WI38 (cell line): ENCODE results near the gene TRPT1.

Experiments used
- H3K4me3 ChIP-seq: 2 replicates; pipeline ENCODE4 v1.5.1; 2011; ENCODE audit warnings: low read depth, mild to moderate bottlenecking, control low read depth, low read length
- CTCF ChIP-seq: IDR thresholded peaks from 2 replicates; pipeline ENCODE4 v1.5.1; 2012; ENCODE audit warnings: low read depth, mild to moderate bottlenecking, control low read depth, low read length

TRPT1 gene

GRCh38 chr11:64220271-64220670 is 5.7 kb downstream of the TRPT1 start:
- TF ChIP-seq CTCF, result no peak
- no peak overlapping the region for H3K4me3 ChIP-seq

GRCh38 chr11:64219755-64220154 is 6.2 kb downstream of the TRPT1 start:
- no peak overlapping the region for H3K4me3 ChIP-seq
- no peak for TF ChIP-seq CTCF

GRCh38 chr11:64219354-64219684 is 6.7 kb downstream of the TRPT1 start:
- H3K4me3 ChIP-seq, result no peak overlapping the region
- no peak for TF ChIP-seq CTCF

GRCh38 chr11:64218628-64219353 is 7.2 kb downstream of the TRPT1 start:
- TF ChIP-seq CTCF, result no peak
- H3K4me3 ChIP-seq, result no peak overlapping the region

GRCh38 chr11:64216879-64217278 is 9.1 kb downstream of the TRPT1 start:
- H3K4me3 ChIP-seq, result no peak overlapping the region
- no peak for TF ChIP-seq CTCF

- H3K4me3 ChIP-seq, result no peak overlapping the region
- TF ChIP-seq CTCF, result no peak
Observed at GRCh38 chr11:64211181-64211872, 14.7 kb downstream of the TRPT1 start.

- no peak for TF ChIP-seq CTCF
- no peak overlapping the region for H3K4me3 ChIP-seq
Observed at GRCh38 chr11:64210301-64211020, 15.5 kb downstream of the TRPT1 start.
